Left ventricle myocardium inferior (tissue), 1 donor: Measurements from ENCODE around the gene SESTD1. TPM values are rescaled to one million over a fixed set of nuclear protein-coding genes. Genes with fewer than 3 reads are reported as not detected.

Experiments used
- DNase-seq: peaks from one replicate; pipeline ENCODE4 v3.0.0-alpha.2; 2020
- H3K27ac ChIP-seq: fragments of 200-600 bp; replicated peaks from 2 replicates; pipeline ENCODE4 v1.8.0; 2021
- H3K27me3 ChIP-seq: fragments of 200-600 bp; 2 replicates; pipeline ENCODE4 v1.8.0; 2021; ENCODE audit warnings: low read depth
- H3K36me3 ChIP-seq: fragments of 200-600 bp; 2 replicates; pipeline ENCODE4 v1.8.0; 2021
- H3K4me1 ChIP-seq: fragments of 200-600 bp; 2 replicates; pipeline ENCODE4 v1.8.0; 2021
- H3K4me3 ChIP-seq: fragments of 200-600 bp; 2 replicates; pipeline ENCODE4 v1.8.0; 2021; ENCODE audit warnings: mild to moderate bottlenecking, moderate library complexity
- H3K9me3 ChIP-seq: fragments of 200-600 bp; replicated peaks from 2 replicates; pipeline ENCODE4 v1.8.0; 2021
- intact Hi-C: fragments of 100-400 bp; cut with micrococcal nuclease; formaldehyde crosslinking; loops from one replicate; pipeline ENCODE4 v1.11.0; 2022
- total RNA-seq: library from RNA; stranded (reverse); fragmentation: NEBNext Ultra II Directional; extraction: Animal tissue kit (Norgen Biotek cat#: 25700); gene quantifications from one replicate; pipeline ENCODE4 v1.2.1, GENCODE V29; 2021
- TF ChIP-seq, protein P1 (sequence below): fragments of 200-600 bp; IDR thresholded peaks from 2 replicates; pipeline ENCODE4 v1.8.0; 2021; ENCODE audit warnings: antibody characterized with exemption, mild to moderate bottlenecking, borderline replicate concordance
- donor health status: DM: no; HTN: yes; CAD: no; lungs with severe emphysema.

Gene SESTD1
- total RNA-seq, 1 donor from 2014 or later: 33.7 TPM

DNA sequence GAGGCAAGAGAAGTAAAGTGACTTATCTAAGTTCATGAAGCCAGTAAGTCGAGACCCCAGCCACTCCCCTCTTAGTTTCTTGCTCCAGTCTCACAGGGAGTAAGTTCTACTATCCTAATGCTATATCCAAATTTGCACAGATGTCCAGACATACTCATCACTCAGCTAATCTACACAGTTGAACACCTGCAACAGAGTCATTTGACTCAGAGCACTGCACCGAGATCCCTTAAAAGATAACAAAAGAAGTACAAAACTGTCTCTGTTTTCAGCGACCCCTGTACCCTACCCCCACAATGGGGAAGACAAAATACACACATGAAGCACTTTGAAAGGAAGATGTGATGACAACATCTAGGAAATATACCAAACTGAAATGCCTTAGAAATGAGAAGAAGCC lies 192.1 kb downstream of the SESTD1 start:
- no peaks in the 10 kb centered on the region for H3K36me3 ChIP-seq
- no peaks in the 10 kb centered on the region for H3K27me3 ChIP-seq
- intact Hi-C loops: no loop called here
- peaks cover 29% of the 10 kb centered on the region for H3K4me1 ChIP-seq
- no peak for DNase-seq
- H3K4me3 ChIP-seq: no peak overlapping the region
- peaks cover 7% of the 10 kb centered on the region for H3K9me3 ChIP-seq
- no peak overlapping the region for H3K27ac ChIP-seq
- TF ChIP-seq, protein P1, sequence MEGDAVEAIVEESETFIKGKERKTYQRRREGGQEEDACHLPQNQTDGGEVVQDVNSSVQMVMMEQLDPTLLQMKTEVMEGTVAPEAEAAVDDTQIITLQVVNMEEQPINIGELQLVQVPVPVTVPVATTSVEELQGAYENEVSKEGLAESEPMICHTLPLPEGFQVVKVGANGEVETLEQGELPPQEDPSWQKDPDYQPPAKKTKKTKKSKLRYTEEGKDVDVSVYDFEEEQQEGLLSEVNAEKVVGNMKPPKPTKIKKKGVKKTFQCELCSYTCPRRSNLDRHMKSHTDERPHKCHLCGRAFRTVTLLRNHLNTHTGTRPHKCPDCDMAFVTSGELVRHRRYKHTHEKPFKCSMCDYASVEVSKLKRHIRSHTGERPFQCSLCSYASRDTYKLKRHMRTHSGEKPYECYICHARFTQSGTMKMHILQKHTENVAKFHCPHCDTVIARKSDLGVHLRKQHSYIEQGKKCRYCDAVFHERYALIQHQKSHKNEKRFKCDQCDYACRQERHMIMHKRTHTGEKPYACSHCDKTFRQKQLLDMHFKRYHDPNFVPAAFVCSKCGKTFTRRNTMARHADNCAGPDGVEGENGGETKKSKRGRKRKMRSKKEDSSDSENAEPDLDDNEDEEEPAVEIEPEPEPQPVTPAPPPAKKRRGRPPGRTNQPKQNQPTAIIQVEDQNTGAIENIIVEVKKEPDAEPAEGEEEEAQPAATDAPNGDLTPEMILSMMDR: no peak

DNA sequence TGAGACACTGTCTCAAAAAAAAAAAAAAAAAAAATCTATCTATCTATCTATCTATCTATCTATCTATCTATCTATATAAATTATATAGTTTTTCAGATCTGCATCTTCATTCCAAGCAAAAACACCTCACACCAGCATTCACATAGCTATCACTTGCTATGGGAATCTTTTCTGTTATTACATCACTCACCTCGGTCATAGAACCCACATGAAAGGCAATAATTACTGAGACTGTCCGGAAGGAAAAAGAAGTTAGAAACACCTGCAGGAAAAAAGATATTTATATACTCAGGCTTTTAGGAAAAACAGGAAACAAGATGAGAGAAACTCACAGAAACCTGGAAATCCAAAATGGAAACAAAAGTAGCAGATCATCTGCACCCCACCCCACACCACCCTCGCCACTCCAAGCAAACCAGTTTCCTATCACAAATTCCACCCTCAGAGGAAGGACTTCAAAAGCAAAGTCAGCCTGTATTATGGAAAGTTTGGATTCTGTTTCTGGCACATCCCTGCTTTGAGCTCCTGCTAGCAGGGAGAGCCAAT lies 192.7 kb downstream of the SESTD1 start:
- intact Hi-C loops: no loop called here

DNA sequence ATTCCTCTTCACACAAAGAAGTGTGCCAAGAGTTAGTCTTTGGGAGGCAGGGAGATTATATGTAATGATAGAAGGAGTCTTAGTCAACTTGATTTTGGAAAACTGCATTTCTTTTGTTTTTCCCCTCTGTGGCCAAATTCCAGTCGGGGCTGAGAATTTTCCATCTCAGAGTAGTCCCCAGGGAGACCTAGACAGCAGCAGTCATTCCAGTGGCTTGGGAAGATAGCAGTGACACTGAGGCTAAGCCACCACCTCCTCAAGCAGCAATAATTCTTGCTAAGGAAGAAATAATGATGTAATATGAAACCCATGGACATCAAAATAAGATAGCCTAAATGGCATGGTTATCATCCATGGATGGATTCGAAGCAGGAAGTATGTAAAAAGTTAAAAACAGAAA lies 193.7 kb downstream of the SESTD1 start:
- no peak overlapping the region for H3K27ac ChIP-seq
- intact Hi-C loops: no loop called here
- peaks cover 5% of the 10 kb centered on the region for H3K9me3 ChIP-seq
- no peaks in the 10 kb centered on the region for H3K36me3 ChIP-seq
- TF ChIP-seq, protein P1: no peak
- H3K4me3 ChIP-seq: no peak overlapping the region
- H3K4me1 ChIP-seq: peaks cover 29% of the 10 kb centered on the region
- H3K27me3 ChIP-seq: no peaks in the 10 kb centered on the region
- DNase-seq: no peak

More for the DNA sequence above, 192.7 kb downstream of the SESTD1 start:
- Histone ChIP-seq H3K4me1 (peaks cover 29% of the 10 kb centered on the region), H3K9me3 (peaks cover 3% of the 10 kb centered on the region), H3K4me3 (no peak overlapping the region), H3K27ac (no peak overlapping the region), H3K27me3 (no peaks in the 10 kb centered on the region), H3K36me3 (no peaks in the 10 kb centered on the region)
- no peak for DNase-seq
- TF ChIP-seq, protein P1: no peak

DNA sequence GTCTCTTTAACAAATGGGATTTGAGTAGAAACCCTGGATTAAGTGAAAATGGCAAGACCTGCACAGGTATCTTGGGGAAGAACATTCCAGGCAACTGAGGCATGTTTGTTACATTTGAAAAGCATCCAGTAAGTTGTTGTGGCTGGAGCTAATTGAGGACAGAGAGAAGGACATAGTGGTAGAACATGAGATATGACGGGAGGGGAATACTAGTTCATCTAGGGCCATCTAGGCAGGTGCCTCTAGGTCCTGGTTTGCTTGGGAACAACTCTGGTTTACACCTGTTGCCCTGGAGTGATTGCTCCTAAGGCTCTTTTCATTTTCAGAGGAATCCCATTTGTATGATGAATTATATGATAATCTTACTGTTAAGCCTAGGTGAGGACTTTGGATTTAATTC lies 194.9 kb downstream of the SESTD1 start:
- TF ChIP-seq, protein P1: no peak
- no peaks in the 10 kb centered on the region for H3K27me3 ChIP-seq
- no peak for DNase-seq
- H3K9me3 ChIP-seq: peaks cover 5% of the 10 kb centered on the region
- H3K27ac ChIP-seq: no peak overlapping the region
- H3K4me1 ChIP-seq: peaks cover 29% of the 10 kb centered on the region
- H3K4me3 ChIP-seq: no peak overlapping the region
- no peaks in the 10 kb centered on the region for H3K36me3 ChIP-seq
- intact Hi-C loops: no loop called here

DNA sequence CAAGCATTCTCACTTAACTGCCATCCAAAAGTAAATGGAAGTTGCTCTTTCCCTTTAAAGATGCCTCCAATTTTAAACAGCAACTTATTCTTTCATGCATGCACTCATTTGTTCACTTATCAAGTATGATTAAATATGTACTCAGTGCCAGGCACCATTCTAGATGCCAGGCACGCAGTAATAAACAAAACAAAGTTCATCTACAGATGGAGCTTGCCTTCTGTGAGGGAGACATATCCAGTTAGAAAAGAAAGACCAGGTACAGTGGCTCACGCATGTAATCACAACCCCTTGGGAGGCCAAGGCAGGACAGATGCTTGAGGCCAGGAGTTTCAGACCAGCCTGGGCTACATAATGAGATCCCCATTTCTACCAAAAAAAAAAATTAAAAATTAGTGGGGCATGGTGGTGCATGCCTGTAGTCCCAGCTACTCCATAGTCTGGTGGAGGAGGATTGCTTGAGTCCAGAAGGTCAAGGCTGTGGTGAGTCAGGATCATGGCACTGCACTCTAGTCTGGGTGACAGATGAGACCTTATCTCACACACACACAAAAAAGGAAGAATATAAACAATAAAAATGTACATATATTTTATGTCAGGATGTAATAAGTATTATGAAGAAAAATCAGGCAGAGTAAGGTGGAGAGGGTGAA lies 195.5 kb downstream of the SESTD1 start:
- no peak for DNase-seq
- H3K4me1 ChIP-seq: peaks cover 29% of the 10 kb centered on the region
- no peak overlapping the region for H3K4me3 ChIP-seq
- H3K36me3 ChIP-seq: no peaks in the 10 kb centered on the region
- intact Hi-C loops: no loop called here
- H3K9me3 ChIP-seq: peaks cover 5% of the 10 kb centered on the region
- H3K27me3 ChIP-seq: no peaks in the 10 kb centered on the region
- TF ChIP-seq, protein P1: no peak
- H3K27ac ChIP-seq: peak overlapping the region; percentile 50
